ENCODE data around the gene CAMSAP2. TPM values are rescaled to one million over a fixed set of nuclear protein-coding genes. Genes with fewer than 3 reads are reported as not detected.

The CAMSAP2 gene, protein sequence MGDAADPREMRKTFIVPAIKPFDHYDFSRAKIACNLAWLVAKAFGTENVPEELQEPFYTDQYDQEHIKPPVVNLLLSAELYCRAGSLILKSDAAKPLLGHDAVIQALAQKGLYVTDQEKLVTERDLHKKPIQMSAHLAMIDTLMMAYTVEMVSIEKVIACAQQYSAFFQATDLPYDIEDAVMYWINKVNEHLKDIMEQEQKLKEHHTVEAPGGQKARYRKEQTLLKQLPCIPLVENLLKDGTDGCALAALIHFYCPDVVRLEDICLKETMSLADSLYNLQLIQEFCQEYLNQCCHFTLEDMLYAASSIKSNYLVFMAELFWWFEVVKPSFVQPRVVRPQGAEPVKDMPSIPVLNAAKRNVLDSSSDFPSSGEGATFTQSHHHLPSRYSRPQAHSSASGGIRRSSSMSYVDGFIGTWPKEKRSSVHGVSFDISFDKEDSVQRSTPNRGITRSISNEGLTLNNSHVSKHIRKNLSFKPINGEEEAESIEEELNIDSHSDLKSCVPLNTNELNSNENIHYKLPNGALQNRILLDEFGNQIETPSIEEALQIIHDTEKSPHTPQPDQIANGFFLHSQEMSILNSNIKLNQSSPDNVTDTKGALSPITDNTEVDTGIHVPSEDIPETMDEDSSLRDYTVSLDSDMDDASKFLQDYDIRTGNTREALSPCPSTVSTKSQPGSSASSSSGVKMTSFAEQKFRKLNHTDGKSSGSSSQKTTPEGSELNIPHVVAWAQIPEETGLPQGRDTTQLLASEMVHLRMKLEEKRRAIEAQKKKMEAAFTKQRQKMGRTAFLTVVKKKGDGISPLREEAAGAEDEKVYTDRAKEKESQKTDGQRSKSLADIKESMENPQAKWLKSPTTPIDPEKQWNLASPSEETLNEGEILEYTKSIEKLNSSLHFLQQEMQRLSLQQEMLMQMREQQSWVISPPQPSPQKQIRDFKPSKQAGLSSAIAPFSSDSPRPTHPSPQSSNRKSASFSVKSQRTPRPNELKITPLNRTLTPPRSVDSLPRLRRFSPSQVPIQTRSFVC (N-terminal part only)
- total RNA-seq (2014; rRNA removed; shearing (Covaris generic)) = 17.3 and 26.5 TPM in 2 replicates

DNA sequence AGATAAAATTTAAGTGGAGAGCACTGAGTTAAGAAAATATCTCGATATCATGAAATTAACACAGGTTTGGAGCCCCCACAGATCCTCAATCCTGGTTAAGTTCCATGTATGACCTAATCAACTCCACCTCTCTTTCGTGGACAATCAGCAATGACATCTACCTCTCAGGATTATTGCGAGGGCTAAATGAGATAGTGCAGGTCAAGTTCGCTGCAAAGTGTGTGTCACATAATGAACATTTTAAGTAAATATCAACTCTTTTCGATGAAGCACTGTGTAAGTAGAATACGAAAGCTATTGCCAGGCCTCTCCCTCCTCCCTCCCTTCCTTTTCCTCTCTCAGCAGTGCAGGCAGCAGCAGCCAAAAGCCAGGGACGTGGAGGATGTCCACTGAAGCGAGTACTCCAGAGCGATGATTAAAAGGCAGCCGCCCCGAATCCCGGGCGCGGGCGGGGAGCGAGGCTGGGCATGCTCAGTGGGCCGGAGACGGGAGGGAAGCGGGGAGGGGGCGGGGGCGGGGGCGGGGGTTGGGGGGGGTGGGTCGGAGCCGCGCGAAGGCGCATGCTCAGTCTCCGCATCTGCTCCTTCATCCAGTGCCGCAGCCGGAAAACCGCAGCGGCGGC lies at the start of gene CAMSAP2:
Gene CAMSAP2 (plus strand): TSS at position 567 of the 622 bp plus-strand sequence. CDS start 935 bp downstream, outside the sequence.
- Histone ChIP-seq H3K27me3 (ENCODE audit: control insufficient read depth, insufficient read depth, low read length) (no peaks in the 10 kb centered on the region), H3K4me3 (ENCODE audit: insufficient read depth, low read depth, low read length) (peak within 1 kb of the TSS; percentile 95), H3K36me3 (replicated peaks; ENCODE audit: control insufficient read depth, insufficient read depth, low read length) (no peaks in the 10 kb centered on the region)
- peak; percentile 95 for DNase-seq

DNA sequence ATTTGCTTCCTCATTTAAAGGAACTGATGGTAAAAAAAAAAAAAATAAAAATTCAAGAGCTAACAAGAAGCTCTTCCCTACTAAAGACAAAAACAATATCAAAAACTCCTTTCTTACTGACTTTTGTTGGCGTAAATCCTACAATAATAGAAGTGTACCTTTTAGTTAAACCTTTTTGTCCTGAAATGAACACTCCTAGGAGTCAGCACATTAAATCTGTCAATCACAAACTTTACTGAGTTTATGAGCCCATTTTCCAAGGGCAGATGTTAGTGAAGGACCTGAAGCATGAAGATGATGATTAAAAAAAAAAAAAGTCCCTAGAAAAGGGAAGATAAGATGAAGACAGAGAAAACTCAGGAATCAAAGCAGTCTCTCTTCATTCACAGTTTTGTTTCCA lies 46.4 kb upstream of the CAMSAP2 start:
- DNase-seq = no peak
- Histone ChIP-seq H3K27me3 (ENCODE audit: control insufficient read depth, insufficient read depth, low read length) (no peaks in the 10 kb centered on the region), H3K36me3 (replicated peaks; ENCODE audit: control insufficient read depth, insufficient read depth, low read length) (no peaks in the 10 kb centered on the region), H3K4me3 (ENCODE audit: insufficient read depth, low read depth, low read length) (no peak overlapping the region)

DNA sequence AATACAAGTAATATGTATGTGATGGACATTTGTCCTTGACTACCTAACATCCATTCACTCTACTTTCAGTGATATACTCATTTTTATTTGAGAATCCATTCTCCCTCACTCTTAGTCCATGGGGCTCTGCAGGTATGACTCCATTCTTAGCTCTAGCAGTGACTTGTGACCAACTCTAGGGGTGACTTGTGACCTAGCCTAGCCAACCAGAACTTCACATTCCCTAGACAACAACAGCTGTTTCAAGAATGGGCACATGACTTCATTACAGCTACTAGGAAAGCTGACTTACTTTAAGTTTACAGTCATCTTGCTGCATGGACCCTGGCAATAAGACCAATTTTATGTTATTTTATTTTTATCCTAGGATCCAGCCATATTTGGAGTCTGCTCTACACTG lies 45.4 kb upstream of the CAMSAP2 start:
- no peak for DNase-seq
- Histone ChIP-seq H3K27me3 (ENCODE audit: control insufficient read depth, insufficient read depth, low read length) (no peaks in the 10 kb centered on the region), H3K4me3 (ENCODE audit: insufficient read depth, low read depth, low read length) (no peak overlapping the region), H3K36me3 (replicated peaks; ENCODE audit: control insufficient read depth, insufficient read depth, low read length) (no peaks in the 10 kb centered on the region)

DNA sequence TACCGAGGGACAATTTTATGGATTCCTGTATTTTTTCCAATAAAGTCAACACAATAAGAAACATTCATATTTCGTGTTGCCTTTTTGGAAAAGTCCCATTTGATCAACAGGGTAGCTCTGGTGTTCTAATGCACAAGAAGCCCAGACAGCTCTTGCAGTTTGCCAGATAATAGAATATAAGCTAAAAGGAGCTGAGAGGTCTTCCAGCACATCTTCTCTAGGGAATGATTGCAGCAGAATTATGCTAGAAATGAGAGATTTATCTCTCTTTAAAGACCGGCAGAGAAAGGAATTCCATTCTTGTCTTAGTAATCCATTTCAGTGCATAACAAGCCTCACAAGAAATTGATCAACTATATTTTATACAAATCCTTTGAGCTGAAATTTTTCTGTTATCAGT lies 44.0 kb upstream of the CAMSAP2 start:
- Histone ChIP-seq H3K4me3 (ENCODE audit: insufficient read depth, low read depth, low read length) (no peak overlapping the region), H3K36me3 (replicated peaks; ENCODE audit: control insufficient read depth, insufficient read depth, low read length) (no peaks in the 10 kb centered on the region), H3K27me3 (ENCODE audit: control insufficient read depth, insufficient read depth, low read length) (no peaks in the 10 kb centered on the region)
- DNase-seq = no peak

GRCh38 chr1:200699871-200700270 lies 38.8 kb upstream of the CAMSAP2 start:
- DNase-seq = no peak
- H3K4me3 ChIP-seq (ENCODE audit: insufficient read depth, low read depth, low read length) = no peak overlapping the region
- H3K27me3 ChIP-seq (ENCODE audit: control insufficient read depth, insufficient read depth, low read length) = no peaks in the 10 kb centered on the region
- no peaks in the 10 kb centered on the region for H3K36me3 ChIP-seq (replicated peaks; ENCODE audit: control insufficient read depth, insufficient read depth, low read length)

GRCh38 chr1:200704986-200705500 lies 33.6 kb upstream of the CAMSAP2 start:
- no peak for DNase-seq
- Histone ChIP-seq H3K27me3 (ENCODE audit: control insufficient read depth, insufficient read depth, low read length) (no peaks in the 10 kb centered on the region), H3K4me3 (ENCODE audit: insufficient read depth, low read depth, low read length) (no peak overlapping the region), H3K36me3 (replicated peaks; ENCODE audit: control insufficient read depth, insufficient read depth, low read length) (no peaks in the 10 kb centered on the region)

- DNase-seq = no peak
- Histone ChIP-seq H3K27me3 (ENCODE audit: control insufficient read depth, insufficient read depth, low read length) (no peaks in the 10 kb centered on the region), H3K36me3 (replicated peaks; ENCODE audit: control insufficient read depth, insufficient read depth, low read length) (no peaks in the 10 kb centered on the region), H3K4me3 (ENCODE audit: insufficient read depth, low read depth, low read length) (no peak overlapping the region)
Observed at GRCh38 chr1:200706111-200706814, 32.4 kb upstream of the CAMSAP2 start.

GRCh38 chr1:200707116-200707515 lies 31.6 kb upstream of the CAMSAP2 start:
- Histone ChIP-seq H3K27me3 (ENCODE audit: control insufficient read depth, insufficient read depth, low read length) (no peaks in the 10 kb centered on the region), H3K4me3 (ENCODE audit: insufficient read depth, low read depth, low read length) (no peak overlapping the region), H3K36me3 (replicated peaks; ENCODE audit: control insufficient read depth, insufficient read depth, low read length) (no peaks in the 10 kb centered on the region)
- DNase-seq = no peak

- H3K36me3 ChIP-seq (replicated peaks; ENCODE audit: control insufficient read depth, insufficient read depth, low read length) = no peaks in the 10 kb centered on the region
- H3K4me3 ChIP-seq (ENCODE audit: insufficient read depth, low read depth, low read length) = no peak overlapping the region
- no peak for DNase-seq
- no peaks in the 10 kb centered on the region for H3K27me3 ChIP-seq (ENCODE audit: control insufficient read depth, insufficient read depth, low read length)
Observed at GRCh38 chr1:200708161-200708560, 30.5 kb upstream of the CAMSAP2 start.

- Histone ChIP-seq H3K27me3 (ENCODE audit: control insufficient read depth, insufficient read depth, low read length) (no peaks in the 10 kb centered on the region), H3K4me3 (ENCODE audit: insufficient read depth, low read depth, low read length) (no peak overlapping the region), H3K36me3 (replicated peaks; ENCODE audit: control insufficient read depth, insufficient read depth, low read length) (no peaks in the 10 kb centered on the region)
- no peak for DNase-seq
Observed at GRCh38 chr1:200708769-200709168, 29.9 kb upstream of the CAMSAP2 start.

GRCh38 chr1:200710166-200710565 lies 28.5 kb upstream of the CAMSAP2 start:
- Histone ChIP-seq H3K27me3 (ENCODE audit: control insufficient read depth, insufficient read depth, low read length) (no peaks in the 10 kb centered on the region), H3K4me3 (ENCODE audit: insufficient read depth, low read depth, low read length) (no peak overlapping the region), H3K36me3 (replicated peaks; ENCODE audit: control insufficient read depth, insufficient read depth, low read length) (no peaks in the 10 kb centered on the region)
- no peak for DNase-seq

- H3K36me3 ChIP-seq (replicated peaks; ENCODE audit: control insufficient read depth, insufficient read depth, low read length) = no peaks in the 10 kb centered on the region
- H3K4me3 ChIP-seq (ENCODE audit: insufficient read depth, low read depth, low read length) = no peak overlapping the region
- H3K27me3 ChIP-seq (ENCODE audit: control insufficient read depth, insufficient read depth, low read length) = no peaks in the 10 kb centered on the region
- DNase-seq = no peak
Observed at GRCh38 chr1:200714504-200715187, 24.0 kb upstream of the CAMSAP2 start.

- Histone ChIP-seq H3K36me3 (replicated peaks; ENCODE audit: control insufficient read depth, insufficient read depth, low read length) (no peaks in the 10 kb centered on the region), H3K27me3 (ENCODE audit: control insufficient read depth, insufficient read depth, low read length) (no peaks in the 10 kb centered on the region)
- DNase-seq = no peak
Observed at GRCh38 chr1:200720199-200720598, 18.5 kb upstream of the CAMSAP2 start.

More at GRCh38 chr1:200720199-200720598, 18.5 kb upstream of the CAMSAP2 start:
- no peak overlapping the region for H3K4me3 ChIP-seq (ENCODE audit: insufficient read depth, low read depth, low read length)

All from H7 (cell line).